Measurements from ENCODE around the gene ANKDD1B. TPM values are rescaled to one million over a fixed set of nuclear protein-coding genes. Genes with fewer than 3 reads are reported as not detected.
"Not testable (repeated sequence)": the region's sequence is repeated elsewhere in the genome, so short reads cannot be mapped to it uniquely, and the experiment has no call there.

Gene ANKDD1B
- 0.51 and 0.66 TPM in 2 replicates for total RNA-seq
- polyA plus RNA-seq: 0.03 and 0.07 TPM in 2 replicates
- polyA plus RNA-seq (2012): not detected in 2 replicates
- not detected in 2 replicates for polyA minus RNA-seq (ENCODE audit: low replicate concordance)

GRCh38 chr5:75611311-75612225 lies at the start of gene ANKDD1B:
Gene ANKDD1B (plus strand): TSS chr5:75611453. CDS start chr5:75611635, 182 bp downstream.
- Histone ChIP-seq H3K27ac (ENCODE audit: insufficient read depth, low read length) (peak within 1 kb of the TSS; percentile 7), H3K9me3 (ENCODE audit: control insufficient read depth, insufficient read depth, low read depth, low read length) (no peaks in the 10 kb centered on the region), H3K79me2 (ENCODE audit: control insufficient read depth, insufficient read depth, low read length) (no peaks in the 10 kb centered on the region), H3K4me3 (replicated peaks in 1 of 4; ENCODE audit: control extremely low read depth in 1 of 4, insufficient read depth in 1 of 4, low read depth in 3 of 4, low read length in 4 of 4) (peak within 1 kb of the TSS; percentile 33 to 71 (median 54)), H3K4me1 (ENCODE audit: control insufficient read depth, extremely low read depth, insufficient read depth, low read length) (no peaks in the 10 kb centered on the region), H4K20me1 (ENCODE audit: control insufficient read depth, extremely low read depth, insufficient read depth, low read length) (no peaks in the 10 kb centered on the region), H3K27me3 (ENCODE audit: control insufficient read depth, insufficient read depth, low read length) (no peaks in the 10 kb centered on the region), H2AFZ (ENCODE audit: low read length) (peak within 1 kb of the TSS; percentile 1), H3K9ac (ENCODE audit: insufficient read depth, low read length) (peak within 1 kb of the TSS; percentile 57), H3K36me3 (ENCODE audit: control insufficient read depth, insufficient read depth, low read length) (no peaks in the 10 kb centered on the region), H3K4me2 (ENCODE audit: extremely low read depth, insufficient read depth, low read length) (peak within 1 kb of the TSS; percentile 91)
- peak; percentile 57 to 64 for DNase-seq (ENCODE audit: low read depth in 2 of 2)
- TF ChIP-seq EZH2 (IDR thresholded peaks at IDR 0.05; ENCODE audit: low read length, missing control alignments): no peak
- TF ChIP-seq, protein P1, sequence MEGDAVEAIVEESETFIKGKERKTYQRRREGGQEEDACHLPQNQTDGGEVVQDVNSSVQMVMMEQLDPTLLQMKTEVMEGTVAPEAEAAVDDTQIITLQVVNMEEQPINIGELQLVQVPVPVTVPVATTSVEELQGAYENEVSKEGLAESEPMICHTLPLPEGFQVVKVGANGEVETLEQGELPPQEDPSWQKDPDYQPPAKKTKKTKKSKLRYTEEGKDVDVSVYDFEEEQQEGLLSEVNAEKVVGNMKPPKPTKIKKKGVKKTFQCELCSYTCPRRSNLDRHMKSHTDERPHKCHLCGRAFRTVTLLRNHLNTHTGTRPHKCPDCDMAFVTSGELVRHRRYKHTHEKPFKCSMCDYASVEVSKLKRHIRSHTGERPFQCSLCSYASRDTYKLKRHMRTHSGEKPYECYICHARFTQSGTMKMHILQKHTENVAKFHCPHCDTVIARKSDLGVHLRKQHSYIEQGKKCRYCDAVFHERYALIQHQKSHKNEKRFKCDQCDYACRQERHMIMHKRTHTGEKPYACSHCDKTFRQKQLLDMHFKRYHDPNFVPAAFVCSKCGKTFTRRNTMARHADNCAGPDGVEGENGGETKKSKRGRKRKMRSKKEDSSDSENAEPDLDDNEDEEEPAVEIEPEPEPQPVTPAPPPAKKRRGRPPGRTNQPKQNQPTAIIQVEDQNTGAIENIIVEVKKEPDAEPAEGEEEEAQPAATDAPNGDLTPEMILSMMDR (conservative IDR thresholded peaks at IDR 0.05 in 1 of 2, IDR thresholded peaks at IDR 0.05 in 1 of 2; ENCODE audit: low read depth in 1 of 2, low read length in 2 of 2): no peak

DNA sequence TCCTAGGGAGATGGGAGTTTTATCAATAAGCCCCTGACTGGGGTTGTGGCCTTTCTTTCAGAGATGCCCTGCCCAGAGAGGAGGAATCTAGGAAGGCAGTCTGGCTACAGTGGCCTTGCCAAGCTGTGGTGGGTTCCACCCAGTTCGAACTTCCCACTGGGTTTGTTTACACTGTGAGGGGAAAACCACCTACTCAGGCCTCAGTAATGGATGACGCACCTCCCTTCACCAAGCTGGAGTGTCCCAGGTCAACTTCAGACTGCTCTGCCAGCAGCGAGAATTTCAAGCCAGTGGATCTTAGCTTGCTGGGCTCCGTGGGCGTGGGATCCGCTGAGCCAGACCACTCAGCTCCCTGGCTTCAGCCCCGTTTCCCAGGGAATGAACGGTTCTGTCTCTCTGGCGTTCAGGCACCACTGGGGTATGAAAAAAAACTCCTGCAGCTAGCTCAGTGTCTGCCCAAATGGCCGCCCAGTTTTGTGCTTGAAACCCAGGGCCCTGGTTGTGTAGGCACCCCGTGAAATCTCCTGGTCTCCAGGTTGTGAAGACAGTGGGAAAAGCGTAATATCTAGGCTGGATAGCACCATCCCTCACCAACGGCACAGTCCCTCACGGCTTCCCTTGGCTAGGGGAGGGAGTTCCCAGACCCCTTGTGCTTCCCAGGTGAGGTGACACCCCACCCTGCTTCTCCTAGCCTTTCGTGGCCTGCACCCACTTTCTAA lies 45.1 kb upstream of the ANKDD1B start:
- Histone ChIP-seq H3K4me2 (ENCODE audit: extremely low read depth, insufficient read depth, low read length) (peak overlapping the region; percentile 62), H3K27ac (ENCODE audit: insufficient read depth, low read length) (peak overlapping the region; percentile 47), H3K4me1 (ENCODE audit: control insufficient read depth, extremely low read depth, insufficient read depth, low read length) (peaks cover 12% of the 10 kb centered on the region)
- H2AFZ ChIP-seq (ENCODE audit: low read length); H3K9ac ChIP-seq (ENCODE audit: insufficient read depth, low read length); H4K20me1 ChIP-seq (ENCODE audit: control insufficient read depth, extremely low read depth, insufficient read depth, low read length); H3K36me3 ChIP-seq (ENCODE audit: control insufficient read depth, insufficient read depth, low read length); H3K27me3 ChIP-seq (ENCODE audit: control insufficient read depth, insufficient read depth, low read length); H3K79me2 ChIP-seq (ENCODE audit: control insufficient read depth, insufficient read depth, low read length); H3K4me3 ChIP-seq (replicated peaks in 1 of 4; ENCODE audit: control extremely low read depth in 1 of 4, insufficient read depth in 1 of 4, low read depth in 3 of 4, low read length in 4 of 4); H3K9me3 ChIP-seq (ENCODE audit: control insufficient read depth, insufficient read depth, low read depth, low read length): not testable (repeated sequence)
- DNase-seq (ENCODE audit: low read depth in 2 of 2): peak; percentile 46 to 97

- peaks cover 8% of the 10 kb centered on the region for H3K79me2 ChIP-seq (ENCODE audit: control insufficient read depth, insufficient read depth, low read length)
- DNase-seq (ENCODE audit: low read depth in 2 of 2): peak; percentile 92 to 96
- peaks cover 2% of the 10 kb centered on the region for H3K36me3 ChIP-seq (ENCODE audit: control insufficient read depth, insufficient read depth, low read length)
- TF ChIP-seq, protein P1 (conservative IDR thresholded peaks at IDR 0.05 in 1 of 2, IDR thresholded peaks at IDR 0.05 in 1 of 2; ENCODE audit: low read depth in 1 of 2, low read length in 2 of 2): no peak
- no peak for TF ChIP-seq EZH2 (IDR thresholded peaks at IDR 0.05; ENCODE audit: low read length, missing control alignments)
- H3K9ac ChIP-seq (ENCODE audit: insufficient read depth, low read length): no peak overlapping the region
- H3K27me3 ChIP-seq (ENCODE audit: control insufficient read depth, insufficient read depth, low read length): no peaks in the 10 kb centered on the region
- H3K9me3 ChIP-seq (ENCODE audit: control insufficient read depth, insufficient read depth, low read depth, low read length): no peaks in the 10 kb centered on the region
- peaks cover 12% of the 10 kb centered on the region for H3K4me1 ChIP-seq (ENCODE audit: control insufficient read depth, extremely low read depth, insufficient read depth, low read length)
- peak overlapping the region; percentile 62 for H3K4me2 ChIP-seq (ENCODE audit: extremely low read depth, insufficient read depth, low read length)
- peak overlapping the region; percentile 47 for H3K27ac ChIP-seq (ENCODE audit: insufficient read depth, low read length)
- H3K4me3 ChIP-seq (replicated peaks in 1 of 4; ENCODE audit: control extremely low read depth in 1 of 4, insufficient read depth in 1 of 4, low read depth in 3 of 4, low read length in 4 of 4): no peak overlapping the region
- H4K20me1 ChIP-seq (ENCODE audit: control insufficient read depth, extremely low read depth, insufficient read depth, low read length): no peaks in the 10 kb centered on the region
- no peak overlapping the region for H2AFZ ChIP-seq (ENCODE audit: low read length)
Measured at GRCh38 chr5:75566710-75567309, 44.4 kb upstream of the ANKDD1B start.

All from fibroblast of lung (primary cell).